ENCODE results near the gene SETD1A.
"Not testable (repeated sequence)": the region's sequence is repeated elsewhere in the genome, so short reads cannot be mapped to it uniquely, and the experiment has no call there.

GRCh38 chr16:30939571-30939970, 18.0 kb upstream of the SETD1A start:
- not testable (repeated sequence) for TF ChIP-seq CTCF, MYC (IDR thresholded peaks at IDR 0.05; ENCODE audit: low read depth, low read length)

Measured in NB4 (cell line).